Gastroesophageal sphincter (tissue), 4 donors: ENCODE measurements around the gene NDUFS8. TPM values are rescaled to one million over a fixed set of nuclear protein-coding genes. Genes with fewer than 3 reads are reported as not detected.

Experiments
- ATAC-seq: fragments of 150-250 bp; one replicate; pipeline ENCODE4 v1.9.1; 2016; ENCODE audit warnings: mild to moderate bottlenecking, moderate library complexity
- H3K27ac ChIP-seq, 4 donors: fragments of 200-600 bp; sonication (generic) in 3 of 4; 1 replicate in 3 of 4; 2 replicates in 1 of 4; pipeline ENCODE4 v1.5.1; 2016 to 2019
- H3K27me3 ChIP-seq: fragments of 200-600 bp; sonication (generic); one replicate; pipeline ENCODE4 v1.5.1; 2019
- H3K36me3 ChIP-seq, 2 donors: fragments of 200-600 bp; sonication (generic); one replicate each; pipeline ENCODE4 v1.5.1; 2019; ENCODE audit warnings: control low read depth in 1 of 2
- H3K4me1 ChIP-seq, 3 donors: fragments of 200-600 bp; sonication (generic); 1 replicate in 2 of 3; 2 replicates in 1 of 3; pipeline ENCODE4 v1.5.1; 2016 to 2019; ENCODE audit warnings: control low read depth in 2 of 3
- H3K4me3 ChIP-seq, 2 donors: fragments of 200-600 bp; sonication (generic); one replicate each; pipeline ENCODE4 v1.5.1; 2019; ENCODE audit warnings: mild to moderate bottlenecking in 1 of 2, moderate library complexity in 1 of 2
- H3K9me3 ChIP-seq, 3 donors: fragments of 200-600 bp; sonication (generic); one replicate each; pipeline ENCODE4 v1.5.1; 2017 to 2019; ENCODE audit warnings: control low read depth in 2 of 3
- CTCF ChIP-seq, 4 experiments: fragments of 200-600 bp in 2 of 4; fragments of 450-650 bp in 2 of 4; sonication (generic) in 1 of 4; IDR thresholded peaks; one replicate each; pipeline ENCODE4 v1.5.1; 2017 to 2019; ENCODE audit warnings: antibody characterized with exemption in 4 of 4, mild to moderate bottlenecking in 2 of 4, moderate library complexity in 2 of 4
- EP300 ChIP-seq: sonication (generic); formaldehyde crosslinking; IDR thresholded peaks from one replicate; pipeline ENCODE4 v1.6.1; 2017; ENCODE audit warnings: antibody characterized with exemption, mild to moderate bottlenecking
- POLR2A ChIP-seq, 2 donors: fragments of 450-650 bp; IDR thresholded peaks; one replicate each; pipeline ENCODE4 v1.6.1; 2017; ENCODE audit warnings: antibody characterized with exemption in 2 of 2, mild to moderate bottlenecking in 2 of 2, moderate library complexity in 1 of 2
- POLR2AphosphoS5 ChIP-seq: sonication (generic); formaldehyde crosslinking; IDR thresholded peaks from one replicate; pipeline ENCODE4 v1.6.1; 2017; ENCODE audit warnings: antibody characterized with exemption
- WGBS, 2 donors: methylation state at CpG; one replicate each; pipeline ENCODE4 v1.1.5; 2018; ENCODE audit warnings: low coverage in 1 of 2; 5-methylcytosine and 5-hydroxymethylcytosine counted together
- total RNA-seq, 4 donors: library from RNA; depleted of rRNA; stranded (reverse); fragments of >200 nt; gene quantifications; one replicate each; pipeline ENCODE4 v1.1.0, GENCODE V29; 2016

Gene NDUFS8
- total RNA-seq, 4 donors from 2014 or later, result 145 to 203 (median 159) TPM

- Histone ChIP-seq H3K4me1 (peaks cover 0 to 1% (median 0%) of the 10 kb centered on the region in 3 donors), H3K27me3 (no peaks in the 10 kb centered on the region), H3K4me3 (no peak overlapping the region), H3K36me3 (peaks cover 0 to 16% of the 10 kb centered on the region in 2 donors), H3K27ac (no peak overlapping the region), H3K9me3 (no peaks in the 10 kb centered on the region)
- TF ChIP-seq POLR2AphosphoS5 (no peak), EP300 (no peak), POLR2A (IDR thresholded peaks at IDR 0.05) (no peak), CTCF (IDR thresholded peaks at IDR 0.05) (no peak)
- 89 to 98% methylated on average over 7 to 8 of the region's 29 CpGs for WGBS, 2 donors
- no peak for ATAC-seq
These were observed 33.0 kb upstream of the NDUFS8 start for GRCh38 chr11:67997475-67997921.

- Histone ChIP-seq H3K36me3 (peaks cover 0 to 16% of the 10 kb centered on the region in 2 donors), H3K27me3 (no peaks in the 10 kb centered on the region), H3K27ac (no peak overlapping the region), H3K4me3 (no peak overlapping the region), H3K4me1 (peaks cover 0 to 10% (median 0%) of the 10 kb centered on the region in 3 donors), H3K9me3 (no peaks in the 10 kb centered on the region)
- no peak for ATAC-seq
- 94 to 100% methylated on average over 2 to 3 of the region's 9 CpGs for WGBS, 2 donors
- TF ChIP-seq POLR2A (IDR thresholded peaks at IDR 0.05) (no peak), CTCF (IDR thresholded peaks at IDR 0.05) (no peak)
These were observed 32.1 kb upstream of the NDUFS8 start for GRCh38 chr11:67998150-67999045.

GRCh38 chr11:67999201-67999629 is 31.3 kb upstream of the NDUFS8 start:
- H3K36me3 ChIP-seq, result peaks cover 0 to 16% of the 10 kb centered on the region in 2 donors
- peaks cover 0 to 16% (median 0%) of the 10 kb centered on the region in 3 donors for H3K4me1 ChIP-seq
- WGBS, 2 donors, result 80 to 100% methylated on average over 1 to 7 of the region's 13 CpGs
- TF ChIP-seq CTCF (IDR thresholded peaks at IDR 0.05), result no peak
- TF ChIP-seq EP300, result no peak
- TF ChIP-seq POLR2AphosphoS5, result no peak
- no peak for TF ChIP-seq POLR2A (IDR thresholded peaks at IDR 0.05)
- no peaks in the 10 kb centered on the region for H3K9me3 ChIP-seq
- no peak for ATAC-seq
- H3K4me3 ChIP-seq, result no peak overlapping the region
- H3K27ac ChIP-seq, result no peak overlapping the region
- no peaks in the 10 kb centered on the region for H3K27me3 ChIP-seq

GRCh38 chr11:67999704-68000103 is 30.8 kb upstream of the NDUFS8 start:
- Histone ChIP-seq H3K4me3 (no peak overlapping the region), H3K4me1 (peaks cover 0 to 20% (median 0%) of the 10 kb centered on the region in 3 donors), H3K9me3 (no peaks in the 10 kb centered on the region), H3K27ac (no peak overlapping the region), H3K36me3 (peaks cover 0 to 12% of the 10 kb centered on the region in 2 donors), H3K27me3 (no peaks in the 10 kb centered on the region)
- no peak for ATAC-seq
- TF ChIP-seq EP300 (no peak), POLR2A (IDR thresholded peaks at IDR 0.05) (no peak), POLR2AphosphoS5 (no peak), CTCF (IDR thresholded peaks at IDR 0.05) (no peak)
- WGBS, 2 donors, result 80% methylated on average over 1 of the region's 5 CpGs; no CpG with 5 or more reads in 1 of the 2 donors

- Histone ChIP-seq H3K4me1 (peaks cover 0 to 20% (median 0%) of the 10 kb centered on the region in 3 donors), H3K9me3 (no peaks in the 10 kb centered on the region), H3K27ac (peak overlapping the region in 3 of 4 donors; percentile 72 to 80 (median 73)), H3K27me3 (no peaks in the 10 kb centered on the region), H3K36me3 (no peaks in the 10 kb centered on the region), H3K4me3 (peak overlapping the region in 1 of 2 donors; percentile 91)
- TF ChIP-seq POLR2A (IDR thresholded peaks at IDR 0.05) (no peak), CTCF (IDR thresholded peaks at IDR 0.05) (no peak), POLR2AphosphoS5 (no peak), EP300 (no peak)
- 40 to 83% methylated on average over 1 of the region's 9 CpGs for WGBS, 2 donors
- ATAC-seq, result no peak
These were observed 27.9 kb upstream of the NDUFS8 start for GRCh38 chr11:68002575-68002937.
